ENCODE results near the gene CRACR2A.

- TF ChIP-seq CTCF (IDR thresholded peaks at IDR 0.05 in 4 of 5, conservative IDR thresholded peaks at IDR 0.05 in 1 of 5) (no peak), POLR2A (IDR thresholded peaks at IDR 0.05) (no peak)
These were observed 116.6 kb downstream of the CRACR2A start for GRCh38 chr12:3636328-3636727.
